Measurements from ENCODE around the gene PSME1. TPM values are rescaled to one million over a fixed set of nuclear protein-coding genes. Genes with fewer than 3 reads are reported as not detected.
A peak's percentile ranks its signal among the peaks of the same experiment; 100 is the strongest.

PSME1 gene
- total and polyA plus RNA-seq, 2 donors from 2014 or later: 244 to 333 TPM

GRCh38 chr14:24150061-24150460 is 14.1 kb downstream of the PSME1 start:
- no peak overlapping the region for H3K9ac ChIP-seq (ENCODE audit: low read length in 3 of 3)
- intact Hi-C loops (cut with DNase I): no loop called here
- FAIRE-seq: no peak
- no peak for TF ChIP-seq CTCF (IDR thresholded peaks at IDR 0.05; ENCODE audit: borderline replicate concordance, extremely low read depth, insufficient read depth)
- peak in 1 of 5 donors; percentile 57 for DNase-seq
- no peak overlapping the region for H3K27ac ChIP-seq (ENCODE audit: low read depth in 2 of 2, low read length in 2 of 2)
- H3K4me1 ChIP-seq (ENCODE audit: control insufficient read depth in 2 of 3, insufficient read depth in 2 of 3, low read depth in 1 of 3, low read length in 3 of 3): peaks cover 2 to 19% (median 6%) of the 10 kb centered on the region in 3 donors
- H3K27me3 ChIP-seq (ENCODE audit: control insufficient read depth, insufficient read depth, low read length): no peaks in the 10 kb centered on the region
- no peaks in the 10 kb centered on the region for H3K9me3 ChIP-seq (ENCODE audit: control insufficient read depth in 2 of 3, insufficient read depth in 1 of 3, low read length in 3 of 3)
- H3K4me3 ChIP-seq (ENCODE audit: low read length in 3 of 3): no peak overlapping the region
- peaks cover 4 to 41% (median 34%) of the 10 kb centered on the region in 3 donors for H3K36me3 ChIP-seq (ENCODE audit: control insufficient read depth in 2 of 3, insufficient read depth in 3 of 3, low read length in 3 of 3)

- no peak for FAIRE-seq
- Histone ChIP-seq H3K4me1 (ENCODE audit: control insufficient read depth in 2 of 3, insufficient read depth in 2 of 3, low read depth in 1 of 3, low read length in 3 of 3) (peaks cover 2 to 14% (median 3%) of the 10 kb centered on the region in 3 donors), H3K36me3 (ENCODE audit: control insufficient read depth in 2 of 3, insufficient read depth in 3 of 3, low read length in 3 of 3) (peaks cover 4 to 46% (median 40%) of the 10 kb centered on the region in 3 donors), H3K27me3 (ENCODE audit: control insufficient read depth, insufficient read depth, low read length) (no peaks in the 10 kb centered on the region), H3K27ac (ENCODE audit: low read depth in 2 of 2, low read length in 2 of 2) (no peak overlapping the region), H3K9ac (ENCODE audit: low read length in 3 of 3) (no peak overlapping the region), H3K9me3 (ENCODE audit: control insufficient read depth in 2 of 3, insufficient read depth in 1 of 3, low read length in 3 of 3) (no peaks in the 10 kb centered on the region), H3K4me3 (ENCODE audit: low read length in 3 of 3) (no peak overlapping the region)
- intact Hi-C loops (cut with DNase I): no loop called here
- DNase-seq: no peak
- TF ChIP-seq CTCF (IDR thresholded peaks at IDR 0.05; ENCODE audit: borderline replicate concordance, extremely low read depth, insufficient read depth): no peak
Measured at GRCh38 chr14:24150567-24150966, 14.6 kb downstream of the PSME1 start.

- intact Hi-C loops (cut with DNase I): no loop called here
- no peaks in the 10 kb centered on the region for H3K9me3 ChIP-seq (ENCODE audit: control insufficient read depth in 2 of 3, insufficient read depth in 1 of 3, low read length in 3 of 3)
- H3K9ac ChIP-seq (ENCODE audit: low read length in 3 of 3): no peak overlapping the region
- H3K27me3 ChIP-seq (ENCODE audit: control insufficient read depth, insufficient read depth, low read length): no peaks in the 10 kb centered on the region
- FAIRE-seq: no peak
- TF ChIP-seq CTCF (IDR thresholded peaks at IDR 0.05; ENCODE audit: borderline replicate concordance, extremely low read depth, insufficient read depth): no peak
- peaks cover 0 to 9% (median under 1%) of the 10 kb centered on the region in 3 donors for H3K4me1 ChIP-seq (ENCODE audit: control insufficient read depth in 2 of 3, insufficient read depth in 2 of 3, low read depth in 1 of 3, low read length in 3 of 3)
- peaks cover 7 to 50% (median 44%) of the 10 kb centered on the region in 3 donors for H3K36me3 ChIP-seq (ENCODE audit: control insufficient read depth in 2 of 3, insufficient read depth in 3 of 3, low read length in 3 of 3)
- H3K4me3 ChIP-seq (ENCODE audit: low read length in 3 of 3): no peak overlapping the region
- H3K27ac ChIP-seq (ENCODE audit: low read depth in 2 of 2, low read length in 2 of 2): no peak overlapping the region
- peak in 1 of 5 donors; percentile 41 for DNase-seq
Measured at GRCh38 chr14:24150993-24151392, 15.0 kb downstream of the PSME1 start.

All from kidney (tissue), 14 donors.